HCT116 (cell line): Measurements from ENCODE around the gene SPTB. TPM values are rescaled to one million over a fixed set of nuclear protein-coding genes. Genes with fewer than 3 reads are reported as not detected.

ENCODE experiments used
- ATAC-seq: fragments of 200-7000 bp; cut with Tn5 transposase; 2 replicates; pipeline ENCODE4 v1.9.1; 2020; ENCODE audit warnings: mild to moderate bottlenecking, moderate library complexity
- BruUV-seq: library from RNA; stranded (reverse); fragments of 400-500 nt; replicated peaks from 2 replicates; lab custom pipeline; 2021; lab: Mats Ljungman, UMichigan
- CTCF ChIA-PET: fragments of 300-600 bp; sonication (Branson Sonifier 250); formaldehyde crosslinking; loops from one replicate; lab custom pipeline; 2021; ENCODE audit warnings: antibody characterized with exemption; lab: Charles Lee
- POLR2A ChIA-PET: fragments of 300-600, 350-600 bp; sonication (Branson Sonifier 250); formaldehyde crosslinking; loops from one replicate; lab custom pipeline; 2021; ENCODE audit warnings: antibody characterized with exemption; lab: Charles Lee
- RAD21 ChIA-PET, 2 experiments: fragments of 300-600 bp; sonication (Branson Sonifier 250); formaldehyde crosslinking; loops; one replicate each; lab custom pipeline; 2023; ENCODE audit warnings: low total read pairs in 2 of 2; ENCODE audit not compliant: uncharacterized antibody in 2 of 2, unreplicated experiment in 2 of 2, low non-redundant PET in 1 of 2; lab: Charles Lee
- DNase-seq: peaks from one replicate; pipeline ENCODE4 v3.0.0-alpha.2; 2010; ENCODE audit warnings: low read depth, low spot score
- H2AFZ ChIP-seq: fragments of 200-600 bp; shearing (Covaris generic), sonication (generic); 2 replicates; pipeline ENCODE4 v1.6.1; 2017; ENCODE audit warnings: low read depth, mixed run types, mixed read lengths, antibody characterized with exemption, low read length; ENCODE audit not compliant: poor library complexity, severe bottlenecking
- H3K27ac ChIP-seq: 2 replicates; pipeline ENCODE4 v1.5.1; 2012; ENCODE audit warnings: low read depth, low read length
- H3K27me3 ChIP-seq: fragments of 200-600 bp; sonication (generic); 2 replicates; pipeline ENCODE4 v1.6.1; 2016; ENCODE audit warnings: mixed run types, low read length, mixed read lengths; ENCODE audit not compliant: insufficient read depth
- H3K36me3 ChIP-seq, 2 experiments: fragments of 200-500 bp in 1 of 2; fragments of 200-600 bp in 1 of 2; sonication (Bioruptor generic) in 1 of 2; sonication (generic) in 1 of 2; 2 replicates each; pipeline versions ENCODE4 v1.5.1 to v1.6.1; 2014 to 2016; ENCODE audit warnings: low read length in 2 of 2, inconsistent platforms in 1 of 2, mixed read lengths in 1 of 2, mixed run types in 1 of 2; ENCODE audit not compliant: insufficient read depth in 2 of 2, control insufficient read depth in 1 of 2
- H3K4me1 ChIP-seq, 2 experiments: fragments of 200-600 bp in 1 of 2; sonication (generic) in 1 of 2; 2 replicates each; pipeline versions ENCODE4 v1.5.1 to v1.6.1; 2012 to 2017; ENCODE audit warnings: low read length in 2 of 2, inconsistent platforms in 1 of 2, mild to moderate bottlenecking in 1 of 2, mixed read lengths in 1 of 2, mixed run types in 1 of 2, moderate library complexity in 1 of 2; ENCODE audit not compliant: insufficient read depth in 2 of 2, control insufficient read depth in 1 of 2
- H3K4me2 ChIP-seq: fragments of 200-600 bp; sonication (generic); 2 replicates; pipeline ENCODE4 v1.6.1; 2017; ENCODE audit warnings: mixed run types, low read length, mixed read lengths
- H3K4me3 ChIP-seq, 2 experiments: fragments of 200-600 bp in 1 of 2; sonication (generic) in 1 of 2; replicated peaks in 1 of 2; 2 replicates each; pipeline ENCODE4 v1.5.1; 2011 to 2016; ENCODE audit warnings: low read length in 2 of 2, control low read depth in 1 of 2, low read depth in 1 of 2, mild to moderate bottlenecking in 1 of 2, mixed read lengths in 1 of 2, mixed run types in 1 of 2
- H3K79me2 ChIP-seq: fragments of 200-600 bp; sonication (generic); 2 replicates; pipeline ENCODE4 v1.6.1; 2017; ENCODE audit warnings: mild to moderate bottlenecking, mixed run types, low read length, moderate library complexity, mixed read lengths; ENCODE audit not compliant: insufficient read depth
- H3K9ac ChIP-seq: fragments of 200-600 bp; sonication (generic); 2 replicates; pipeline ENCODE4 v1.6.1; 2016; ENCODE audit warnings: low read length, mixed read lengths
- H3K9me2 ChIP-seq: fragments of 200-600 bp; sonication (generic), shearing (Covaris generic); 2 replicates; pipeline ENCODE4 v1.6.1; 2017; ENCODE audit warnings: mixed run types, mild to moderate bottlenecking, moderate library complexity; ENCODE audit not compliant: insufficient read depth
- H3K9me3 ChIP-seq, 2 experiments: fragments of 200-500 bp in 1 of 2; fragments of 200-600 bp in 1 of 2; sonication (Bioruptor generic) in 1 of 2; sonication (generic) in 1 of 2; 2 replicates each; pipeline ENCODE4 v1.6.1; 2014 to 2017; ENCODE audit warnings: low read length in 2 of 2, mixed read lengths in 2 of 2, inconsistent platforms in 1 of 2, low read depth in 1 of 2, mild to moderate bottlenecking in 1 of 2, mixed run types in 1 of 2, moderate library complexity in 1 of 2; ENCODE audit not compliant: control insufficient read depth in 1 of 2, insufficient read depth in 1 of 2
- H4K20me1 ChIP-seq: fragments of 200-600 bp; sonication (generic), shearing (Covaris generic); 2 replicates; pipeline ENCODE4 v1.6.1; 2017; ENCODE audit warnings: mixed run types, mild to moderate bottlenecking, moderate library complexity; ENCODE audit not compliant: insufficient read depth
- ELF1 ChIP-seq: IDR thresholded peaks from 2 replicates; pipeline ENCODE4 v1.6.1; 2012; ENCODE audit warnings: low read depth, borderline replicate concordance
- FOSL1 ChIP-seq: IDR thresholded peaks from 2 replicates; pipeline ENCODE4 v1.6.1; 2012; ENCODE audit warnings: low read depth
- JUND ChIP-seq: IDR thresholded peaks from 2 replicates; pipeline ENCODE4 v1.6.1; 2012
- RAD21 ChIP-seq: IDR thresholded peaks from 2 replicates; pipeline ENCODE4 v1.6.1; 2012; ENCODE audit warnings: low read depth, mild to moderate bottlenecking
- SIN3A ChIP-seq: IDR thresholded peaks from 2 replicates; pipeline ENCODE4 v1.6.1; 2012; ENCODE audit warnings: low read depth
- SP1 ChIP-seq: IDR thresholded peaks from 2 replicates; pipeline ENCODE4 v1.6.1; 2012; ENCODE audit warnings: low read depth
- SRF ChIP-seq: IDR thresholded peaks from 2 replicates; pipeline ENCODE4 v1.6.1; 2012; ENCODE audit warnings: low read depth
- ZNF274 ChIP-seq: fragments of 200-500 bp; sonication (Bioruptor generic); IDR thresholded peaks from 2 replicates; pipeline ENCODE4 v1.6.1; 2014; ENCODE audit warnings: mild to moderate bottlenecking, low read depth, low read length, inconsistent platforms
- intact Hi-C: fragments of 100-400 bp; cut with micrococcal nuclease; formaldehyde crosslinking; loops from 2 replicates; pipeline ENCODE4 v1.10.0; 2022
- total RNA-seq: library from RNA; stranded (reverse); gene quantifications from one replicate; pipeline ENCODE4 v1.2.1, GENCODE V29; 2021; ENCODE audit not compliant: unreplicated experiment

Gene SPTB
- total RNA-seq, 1 experiment from 2014 or later, result 4.2 TPM

DNA sequence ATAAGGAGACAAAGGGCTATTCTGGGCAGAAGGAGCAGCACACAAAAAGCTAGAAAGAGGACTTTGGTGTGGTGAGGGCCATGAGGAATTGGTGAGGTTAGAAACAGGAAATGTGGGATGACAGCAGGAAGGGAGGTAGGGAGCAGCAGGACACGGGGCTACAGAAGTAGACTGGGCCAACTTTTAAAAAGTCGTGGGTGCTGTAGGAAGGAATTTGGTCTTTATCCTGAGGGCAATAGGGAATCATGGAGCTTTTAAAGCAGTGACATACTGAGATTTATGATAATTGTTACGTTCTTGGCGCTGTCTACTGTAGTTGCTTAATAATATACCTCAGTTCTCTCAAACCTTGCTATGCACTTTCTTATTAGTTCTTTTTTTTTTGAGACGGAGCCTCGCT, 26.3 kb upstream of the SPTB start:
- Histone ChIP-seq H3K9me3 (no peaks in the 10 kb centered on the region), H3K27ac (no peak overlapping the region), H3K9me2 (no peaks in the 10 kb centered on the region), H3K4me3 (no peak overlapping the region), H3K36me3 (no peaks in the 10 kb centered on the region), H3K9ac (no peak overlapping the region), H3K4me2 (no peak overlapping the region), H3K79me2 (no peaks in the 10 kb centered on the region), H2AFZ (no peak overlapping the region), H3K27me3 (no peaks in the 10 kb centered on the region), H4K20me1 (no peaks in the 10 kb centered on the region), H3K4me1 (no peaks in the 10 kb centered on the region)
- CTCF ChIA-PET, result no interaction called here
- intact Hi-C loops, result no loop called here
- no TSS peak for BruUV-seq
- POLR2A ChIA-PET, result no interaction called here
- DNase-seq (no peak), ATAC-seq (no peak)
- RAD21 ChIA-PET, result no interaction called here
- no peak for TF ChIP-seq ZNF274
- TF ChIP-seq RAD21, result no peak
- TF ChIP-seq SP1, result no peak
- no peak for TF ChIP-seq SIN3A
- TF ChIP-seq ELF1, result no peak

- Histone ChIP-seq H3K9ac (no peak overlapping the region), H3K9me3 (no peaks in the 10 kb centered on the region), H4K20me1 (no peaks in the 10 kb centered on the region), H3K4me3 (no peak overlapping the region), H2AFZ (no peak overlapping the region)
- no peak for DNase-seq
- no TSS peak for BruUV-seq
- TF ChIP-seq SRF (no peak), JUND (no peak), FOSL1 (no peak)
- TF ChIP-seq, all 23 proteins: peak for 0
- H3K79me2 ChIP-seq, result no peaks in the 10 kb centered on the region
- no peak overlapping the region for H3K4me2 ChIP-seq
- no peak for ATAC-seq
- no peak overlapping the region for H3K27ac ChIP-seq
- POLR2A ChIA-PET, result no interaction called here
- RAD21 ChIA-PET, result no interaction called here
- no peaks in the 10 kb centered on the region for H3K4me1 ChIP-seq
- H3K9me2 ChIP-seq, result no peaks in the 10 kb centered on the region
- intact Hi-C loops, result no loop called here
- H3K36me3 ChIP-seq, result no peaks in the 10 kb centered on the region
- peaks cover 4% of the 10 kb centered on the region; the same call in 1 of the 2 replicates for H3K27me3 ChIP-seq
- CTCF ChIA-PET, result interaction anchor here (1.0 to 2.7 kb wide), 4 partner anchors 8 to 132 kb away, joined by 3 to 14 read pairs (median 5); no protein-coding TSS in a partner anchor
Measured at GRCh38 chr14:64899958-64900357, 20.3 kb upstream of the SPTB start.
